HEK293 (cell line): ENCODE results near the gene LKAAEAR1.

ENCODE experiments used
- GLIS1 ChIP-seq: fragments of 450-650 bp; formaldehyde crosslinking; IDR thresholded peaks from 2 replicates; pipeline ENCODE4 v1.5.1; 2016; ENCODE audit warnings: missing biosample characterization, missing genetic modification characterization
- KLF7 ChIP-seq: fragments of 450-650 bp; formaldehyde crosslinking; IDR thresholded peaks from 2 replicates; pipeline ENCODE4 v1.5.1; 2016; ENCODE audit warnings: missing biosample characterization, missing genetic modification characterization, borderline replicate concordance
- KLF9 ChIP-seq: fragments of 450-650 bp; formaldehyde crosslinking; IDR thresholded peaks from 2 replicates; pipeline ENCODE4 v1.5.1; 2016; ENCODE audit warnings: missing biosample characterization, missing genetic modification characterization, low read depth
- PRDM1 ChIP-seq: fragments of 450-650 bp; formaldehyde crosslinking; IDR thresholded peaks from 2 replicates; pipeline ENCODE4; 2016; ENCODE audit warnings: missing biosample characterization, missing genetic modification characterization
- SALL2 ChIP-seq: fragments of 450-650 bp; formaldehyde crosslinking; IDR thresholded peaks from 2 replicates; pipeline ENCODE4 v1.5.0; 2017; ENCODE audit warnings: missing biosample characterization, mild to moderate bottlenecking, missing genetic modification characterization, borderline replicate concordance
- TRIM28 ChIP-seq: IDR thresholded peaks from 2 replicates; pipeline ENCODE4 v1.6.1; 2011; ENCODE audit warnings: low read length, control low read depth, borderline replicate concordance
- ZFP37 ChIP-seq: fragments of 450-650 bp; formaldehyde crosslinking; IDR thresholded peaks from 2 replicates; pipeline ENCODE4 v1.5.1; 2016; ENCODE audit warnings: missing biosample characterization, missing genetic modification characterization
- ZFP69B ChIP-seq: fragments of 450-650 bp; formaldehyde crosslinking; IDR thresholded peaks from 2 replicates; pipeline ENCODE4 v1.5.1; 2016; ENCODE audit warnings: missing biosample characterization, missing genetic modification characterization
- ZNF132 ChIP-seq: fragments of 450-650 bp; formaldehyde crosslinking; IDR thresholded peaks from 2 replicates; pipeline ENCODE4 v1.5.1; 2017; ENCODE audit warnings: missing biosample characterization, missing genetic modification characterization, borderline replicate concordance
- ZNF140 ChIP-seq: fragments of 450-650 bp; formaldehyde crosslinking; IDR thresholded peaks from 2 replicates; pipeline ENCODE4 v1.5.1; 2016; ENCODE audit warnings: missing biosample characterization, missing genetic modification characterization
- ZNF16 ChIP-seq: fragments of 450-650 bp; formaldehyde crosslinking; IDR thresholded peaks from 2 replicates; pipeline ENCODE4 v1.5.1; 2016; ENCODE audit warnings: low read depth, missing biosample characterization, missing genetic modification characterization
- ZNF292 ChIP-seq: fragments of 450-650 bp; formaldehyde crosslinking; IDR thresholded peaks from 2 replicates; pipeline ENCODE4 v1.5.1; 2016; ENCODE audit warnings: low read depth, missing biosample characterization, missing genetic modification characterization, borderline replicate concordance
- ZNF302 ChIP-seq: fragments of 450-650 bp; formaldehyde crosslinking; IDR thresholded peaks from 2 replicates; pipeline ENCODE4 v1.5.1; 2016; ENCODE audit warnings: missing biosample characterization, missing genetic modification characterization, low read depth
- ZNF416 ChIP-seq: fragments of 450-650 bp; formaldehyde crosslinking; IDR thresholded peaks from 2 replicates; pipeline ENCODE4 v1.5.1; 2016; ENCODE audit warnings: missing biosample characterization, missing genetic modification characterization
- ZNF521 ChIP-seq: fragments of 450-650 bp; formaldehyde crosslinking; IDR thresholded peaks from 2 replicates; pipeline ENCODE4 v1.5.1; 2017; ENCODE audit warnings: missing biosample characterization, mild to moderate bottlenecking, missing genetic modification characterization
- ZNF544 ChIP-seq: fragments of 450-650 bp; formaldehyde crosslinking; IDR thresholded peaks from 2 replicates; pipeline ENCODE4 v1.5.0; 2017; ENCODE audit warnings: missing biosample characterization, missing genetic modification characterization
- ZNF629 ChIP-seq: fragments of 450-650 bp; formaldehyde crosslinking; IDR thresholded peaks from 2 replicates; pipeline ENCODE4 v1.5.1; 2017; ENCODE audit warnings: missing biosample characterization, missing genetic modification characterization
- ZNF768 ChIP-seq: fragments of 450-650 bp; formaldehyde crosslinking; IDR thresholded peaks from 2 replicates; pipeline ENCODE4 v1.5.1; 2018; ENCODE audit warnings: missing biosample characterization, mild to moderate bottlenecking, missing genetic modification characterization
- ZNF791 ChIP-seq: fragments of 450-650 bp; formaldehyde crosslinking; IDR thresholded peaks from 2 replicates; pipeline ENCODE4 v1.5.1; 2016; ENCODE audit warnings: missing biosample characterization, missing genetic modification characterization
- ZNF837 ChIP-seq: fragments of 450-650 bp; formaldehyde crosslinking; IDR thresholded peaks from 2 replicates; pipeline ENCODE4 v1.5.1; 2016; ENCODE audit warnings: missing biosample characterization, missing genetic modification characterization
- TF ChIP-seq, protein P1 (sequence below): fragments of 450-650 bp; formaldehyde crosslinking; IDR thresholded peaks from 2 replicates; pipeline ENCODE4 v1.5.1; 2016; ENCODE audit warnings: missing biosample characterization, missing genetic modification characterization
- TF ChIP-seq, protein P2 (sequence below): fragments of 450-650 bp; formaldehyde crosslinking; optimal IDR thresholded peaks from 2 replicates; pipeline ENCODE3; 2016; ENCODE audit warnings: missing biosample characterization, mild to moderate bottlenecking, missing genetic modification characterization
- TF ChIP-seq, protein P3 (sequence below): fragments of 450-650 bp; formaldehyde crosslinking; IDR thresholded peaks from 2 replicates; pipeline ENCODE4 v1.5.1; 2016; ENCODE audit warnings: missing biosample characterization, missing genetic modification characterization
- TF ChIP-seq, protein P4 (sequence below): fragments of 450-650 bp; formaldehyde crosslinking; IDR thresholded peaks from 2 replicates; pipeline ENCODE4 v1.5.1; 2016; ENCODE audit warnings: missing biosample characterization, missing genetic modification characterization
- TF ChIP-seq, protein P5 (sequence below): fragments of 450-650 bp; formaldehyde crosslinking; IDR thresholded peaks from 2 replicates; pipeline ENCODE4 v1.5.1; 2016; ENCODE audit warnings: missing biosample characterization, missing genetic modification characterization
- TF ChIP-seq, protein P6 (sequence below): fragments of 450-650 bp; IDR thresholded peaks from 2 replicates; pipeline ENCODE4 v1.5.1; 2018; ENCODE audit warnings: missing biosample characterization, missing genetic modification characterization
- TF ChIP-seq, protein P7 (sequence below): fragments of 450-650 bp; formaldehyde crosslinking; IDR thresholded peaks from 2 replicates; pipeline ENCODE4 v1.5.1; 2016; ENCODE audit warnings: missing biosample characterization, missing genetic modification characterization

LKAAEAR1 gene

DNA sequence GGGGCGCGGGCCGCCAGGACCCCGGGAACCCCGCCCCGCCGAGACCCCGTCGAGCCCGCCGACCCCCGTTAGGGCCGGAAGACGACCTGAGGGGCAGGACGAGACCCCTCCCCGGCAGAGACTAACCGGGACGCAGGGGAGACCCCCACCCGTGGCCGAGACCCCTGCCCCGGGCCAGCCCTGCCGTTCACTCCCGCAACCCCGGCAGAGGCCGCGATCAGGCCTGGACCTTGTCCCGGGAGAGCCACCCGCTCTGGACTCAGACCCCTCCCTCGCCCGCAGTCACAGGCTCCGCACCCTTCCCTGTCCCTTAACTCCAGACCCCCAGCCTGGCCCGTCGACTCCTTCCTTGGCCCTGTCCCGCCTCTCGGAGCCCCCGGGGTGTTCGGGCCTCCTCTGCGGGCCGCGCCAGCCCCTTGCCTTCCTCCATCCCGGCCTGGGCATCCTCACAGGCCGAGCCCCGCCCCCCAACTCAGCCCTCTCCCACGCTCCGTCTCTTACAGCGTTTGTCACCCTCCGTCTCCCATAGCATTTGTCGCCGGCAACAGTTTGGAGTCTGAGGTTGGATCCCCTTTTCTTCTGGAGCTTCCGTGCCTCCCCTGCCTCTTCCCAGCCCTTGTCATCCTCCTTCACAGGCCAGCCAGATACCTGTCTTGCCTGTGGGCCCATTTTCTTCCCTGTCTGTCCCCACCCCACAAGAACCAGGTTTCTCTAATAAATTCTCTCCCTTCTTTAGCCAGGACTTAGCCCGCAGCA lies 20.6 kb downstream of the LKAAEAR1 start (continued):
- TF ChIP-seq, protein P1, sequence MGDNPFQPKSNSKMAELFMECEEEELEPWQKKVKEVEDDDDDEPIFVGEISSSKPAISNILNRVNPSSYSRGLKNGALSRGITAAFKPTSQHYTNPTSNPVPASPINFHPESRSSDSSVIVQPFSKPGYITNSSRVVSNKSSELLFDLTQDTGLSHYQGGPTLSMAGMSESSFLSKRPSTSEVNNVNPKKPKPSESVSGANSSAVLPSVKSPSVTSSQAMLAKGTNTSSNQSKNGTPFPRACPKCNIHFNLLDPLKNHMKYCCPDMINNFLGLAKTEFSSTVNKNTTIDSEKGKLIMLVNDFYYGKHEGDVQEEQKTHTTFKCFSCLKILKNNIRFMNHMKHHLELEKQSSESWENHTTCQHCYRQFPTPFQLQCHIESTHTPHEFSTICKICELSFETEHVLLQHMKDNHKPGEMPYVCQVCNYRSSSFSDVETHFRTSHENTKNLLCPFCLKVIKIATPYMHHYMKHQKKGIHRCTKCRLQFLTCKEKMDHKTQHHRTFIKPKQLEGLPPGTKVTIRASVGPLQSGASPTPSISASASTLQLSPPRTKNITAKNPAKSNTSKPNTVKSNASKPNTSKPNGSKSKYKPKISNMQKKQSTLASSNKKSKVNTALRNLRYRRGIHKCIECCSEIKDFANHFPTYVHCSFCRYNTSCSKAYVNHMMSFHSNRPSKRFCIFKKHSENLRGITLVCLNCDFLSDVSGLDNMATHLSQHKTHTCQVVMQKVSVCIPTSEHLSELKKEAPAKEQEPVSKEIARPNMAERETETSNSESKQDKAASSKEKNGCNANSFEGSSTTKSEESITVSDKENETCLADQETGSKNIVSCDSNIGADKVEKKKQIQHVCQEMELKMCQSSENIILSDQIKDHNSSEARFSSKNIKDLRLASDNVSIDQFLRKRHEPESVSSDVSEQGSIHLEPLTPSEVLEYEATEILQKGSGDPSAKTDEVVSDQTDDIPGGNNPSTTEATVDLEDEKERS (tag by site-specific recombination) = no peak
- TF ChIP-seq ZNF132 (tag by site-specific recombination) (no peak), GLIS1 (tag by site-specific recombination) (peak; percentile 64; the same call in 1 of the 2 replicates), KLF7 (0 out of 2 replicates have a peak, but pooled peaks have one; percentile 18), ZNF791 (tag by site-specific recombination) (no peak), ZNF302 (tag by site-specific recombination) (no peak), ZNF416 (no peak), ZNF521 (no peak), SALL2 (tag by site-specific recombination) (no peak), ZNF292 (no peak), ZNF140 (no peak), ZNF16 (no peak), KLF9 (tag by site-specific recombination) (peak; percentile 84), ZFP37 (tag by site-specific recombination) (peak; percentile 46; the same call in 1 of the 2 replicates), PRDM1 (no peak), ZNF629 (tag by site-specific recombination) (no peak), ZNF768 (tag by site-specific recombination) (no peak), ZNF544 (no peak), TRIM28 (no peak), ZFP69B (tag by site-specific recombination) (no peak), ZNF837 (tag by site-specific recombination) (no peak)
- TF ChIP-seq, protein P2, sequence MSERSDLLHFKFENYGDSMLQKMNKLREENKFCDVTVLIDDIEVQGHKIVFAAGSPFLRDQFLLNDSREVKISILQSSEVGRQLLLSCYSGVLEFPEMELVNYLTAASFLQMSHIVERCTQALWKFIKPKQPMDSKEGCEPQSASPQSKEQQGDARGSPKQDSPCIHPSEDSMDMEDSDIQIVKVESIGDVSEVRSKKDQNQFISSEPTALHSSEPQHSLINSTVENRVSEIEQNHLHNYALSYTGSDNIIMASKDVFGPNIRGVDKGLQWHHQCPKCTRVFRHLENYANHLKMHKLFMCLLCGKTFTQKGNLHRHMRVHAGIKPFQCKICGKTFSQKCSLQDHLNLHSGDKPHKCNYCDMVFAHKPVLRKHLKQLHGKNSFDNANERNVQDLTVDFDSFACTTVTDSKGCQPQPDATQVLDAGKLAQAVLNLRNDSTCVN (tag by site-specific recombination) = peak; percentile 56
- TF ChIP-seq, protein P3, sequence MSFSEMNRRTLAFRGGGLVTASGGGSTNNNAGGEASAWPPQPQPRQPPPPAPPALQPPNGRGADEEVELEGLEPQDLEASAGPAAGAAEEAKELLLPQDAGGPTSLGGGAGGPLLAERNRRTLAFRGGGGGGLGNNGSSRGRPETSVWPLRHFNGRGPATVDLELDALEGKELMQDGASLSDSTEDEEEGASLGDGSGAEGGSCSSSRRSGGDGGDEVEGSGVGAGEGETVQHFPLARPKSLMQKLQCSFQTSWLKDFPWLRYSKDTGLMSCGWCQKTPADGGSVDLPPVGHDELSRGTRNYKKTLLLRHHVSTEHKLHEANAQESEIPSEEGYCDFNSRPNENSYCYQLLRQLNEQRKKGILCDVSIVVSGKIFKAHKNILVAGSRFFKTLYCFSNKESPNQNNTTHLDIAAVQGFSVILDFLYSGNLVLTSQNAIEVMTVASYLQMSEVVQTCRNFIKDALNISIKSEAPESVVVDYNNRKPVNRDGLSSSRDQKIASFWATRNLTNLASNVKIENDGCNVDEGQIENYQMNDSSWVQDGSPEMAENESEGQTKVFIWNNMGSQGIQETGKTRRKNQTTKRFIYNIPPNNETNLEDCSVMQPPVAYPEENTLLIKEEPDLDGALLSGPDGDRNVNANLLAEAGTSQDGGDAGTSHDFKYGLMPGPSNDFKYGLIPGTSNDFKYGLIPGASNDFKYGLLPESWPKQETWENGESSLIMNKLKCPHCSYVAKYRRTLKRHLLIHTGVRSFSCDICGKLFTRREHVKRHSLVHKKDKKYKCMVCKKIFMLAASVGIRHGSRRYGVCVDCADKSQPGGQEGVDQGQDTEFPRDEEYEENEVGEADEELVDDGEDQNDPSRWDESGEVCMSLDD = peak; percentile 89
- TF ChIP-seq, protein P4, sequence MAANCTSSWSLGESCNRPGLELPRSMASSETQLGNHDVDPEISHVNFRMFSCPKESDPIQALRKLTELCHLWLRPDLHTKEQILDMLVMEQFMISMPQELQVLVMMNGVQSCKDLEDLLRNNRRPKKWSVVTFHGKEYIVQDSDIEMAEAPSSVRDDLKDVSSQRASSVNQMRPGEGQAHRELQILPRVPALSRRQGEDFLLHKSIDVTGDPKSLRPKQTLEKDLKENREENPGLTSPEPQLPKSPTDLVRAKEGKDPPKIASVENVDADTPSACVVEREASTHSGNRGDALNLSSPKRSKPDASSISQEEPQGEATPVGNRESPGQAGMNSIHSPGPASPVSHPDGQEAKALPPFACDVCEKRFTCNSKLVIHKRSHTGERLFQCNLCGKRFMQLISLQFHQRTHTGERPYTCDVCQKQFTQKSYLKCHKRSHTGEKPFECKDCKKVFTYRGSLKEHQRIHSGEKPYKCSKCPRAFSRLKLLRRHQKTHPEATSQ (tag by site-specific recombination) = no peak
- TF ChIP-seq, protein P5, sequence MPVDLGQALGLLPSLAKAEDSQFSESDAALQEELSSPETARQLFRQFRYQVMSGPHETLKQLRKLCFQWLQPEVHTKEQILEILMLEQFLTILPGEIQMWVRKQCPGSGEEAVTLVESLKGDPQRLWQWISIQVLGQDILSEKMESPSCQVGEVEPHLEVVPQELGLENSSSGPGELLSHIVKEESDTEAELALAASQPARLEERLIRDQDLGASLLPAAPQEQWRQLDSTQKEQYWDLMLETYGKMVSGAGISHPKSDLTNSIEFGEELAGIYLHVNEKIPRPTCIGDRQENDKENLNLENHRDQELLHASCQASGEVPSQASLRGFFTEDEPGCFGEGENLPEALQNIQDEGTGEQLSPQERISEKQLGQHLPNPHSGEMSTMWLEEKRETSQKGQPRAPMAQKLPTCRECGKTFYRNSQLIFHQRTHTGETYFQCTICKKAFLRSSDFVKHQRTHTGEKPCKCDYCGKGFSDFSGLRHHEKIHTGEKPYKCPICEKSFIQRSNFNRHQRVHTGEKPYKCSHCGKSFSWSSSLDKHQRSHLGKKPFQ = no peak
- TF ChIP-seq, protein P6, sequence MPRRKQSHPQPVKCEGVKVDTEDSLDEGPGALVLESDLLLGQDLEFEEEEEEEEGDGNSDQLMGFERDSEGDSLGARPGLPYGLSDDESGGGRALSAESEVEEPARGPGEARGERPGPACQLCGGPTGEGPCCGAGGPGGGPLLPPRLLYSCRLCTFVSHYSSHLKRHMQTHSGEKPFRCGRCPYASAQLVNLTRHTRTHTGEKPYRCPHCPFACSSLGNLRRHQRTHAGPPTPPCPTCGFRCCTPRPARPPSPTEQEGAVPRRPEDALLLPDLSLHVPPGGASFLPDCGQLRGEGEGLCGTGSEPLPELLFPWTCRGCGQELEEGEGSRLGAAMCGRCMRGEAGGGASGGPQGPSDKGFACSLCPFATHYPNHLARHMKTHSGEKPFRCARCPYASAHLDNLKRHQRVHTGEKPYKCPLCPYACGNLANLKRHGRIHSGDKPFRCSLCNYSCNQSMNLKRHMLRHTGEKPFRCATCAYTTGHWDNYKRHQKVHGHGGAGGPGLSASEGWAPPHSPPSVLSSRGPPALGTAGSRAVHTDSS (tag by site-specific recombination) = no peak
- TF ChIP-seq, protein P7, sequence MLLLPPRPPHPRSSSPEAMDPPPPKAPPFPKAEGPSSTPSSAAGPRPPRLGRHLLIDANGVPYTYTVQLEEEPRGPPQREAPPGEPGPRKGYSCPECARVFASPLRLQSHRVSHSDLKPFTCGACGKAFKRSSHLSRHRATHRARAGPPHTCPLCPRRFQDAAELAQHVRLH (tag by site-specific recombination) = no peak
